ENCODE data around the gene RBM42.
"Not testable (repeated sequence)": the region's sequence is repeated elsewhere in the genome, so short reads cannot be mapped to it uniquely, and the experiment has no call there.

Gene RBM42, protein sequence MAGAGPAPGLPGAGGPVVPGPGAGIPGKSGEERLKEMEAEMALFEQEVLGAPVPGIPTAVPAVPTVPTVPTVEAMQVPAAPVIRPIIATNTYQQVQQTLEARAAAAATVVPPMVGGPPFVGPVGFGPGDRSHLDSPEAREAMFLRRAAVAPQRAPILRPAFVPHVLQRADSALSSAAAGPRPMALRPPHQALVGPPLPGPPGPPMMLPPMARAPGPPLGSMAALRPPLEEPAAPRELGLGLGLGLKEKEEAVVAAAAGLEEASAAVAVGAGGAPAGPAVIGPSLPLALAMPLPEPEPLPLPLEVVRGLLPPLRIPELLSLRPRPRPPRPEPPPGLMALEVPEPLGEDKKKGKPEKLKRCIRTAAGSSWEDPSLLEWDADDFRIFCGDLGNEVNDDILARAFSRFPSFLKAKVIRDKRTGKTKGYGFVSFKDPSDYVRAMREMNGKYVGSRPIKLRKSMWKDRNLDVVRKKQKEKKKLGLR

DNA sequence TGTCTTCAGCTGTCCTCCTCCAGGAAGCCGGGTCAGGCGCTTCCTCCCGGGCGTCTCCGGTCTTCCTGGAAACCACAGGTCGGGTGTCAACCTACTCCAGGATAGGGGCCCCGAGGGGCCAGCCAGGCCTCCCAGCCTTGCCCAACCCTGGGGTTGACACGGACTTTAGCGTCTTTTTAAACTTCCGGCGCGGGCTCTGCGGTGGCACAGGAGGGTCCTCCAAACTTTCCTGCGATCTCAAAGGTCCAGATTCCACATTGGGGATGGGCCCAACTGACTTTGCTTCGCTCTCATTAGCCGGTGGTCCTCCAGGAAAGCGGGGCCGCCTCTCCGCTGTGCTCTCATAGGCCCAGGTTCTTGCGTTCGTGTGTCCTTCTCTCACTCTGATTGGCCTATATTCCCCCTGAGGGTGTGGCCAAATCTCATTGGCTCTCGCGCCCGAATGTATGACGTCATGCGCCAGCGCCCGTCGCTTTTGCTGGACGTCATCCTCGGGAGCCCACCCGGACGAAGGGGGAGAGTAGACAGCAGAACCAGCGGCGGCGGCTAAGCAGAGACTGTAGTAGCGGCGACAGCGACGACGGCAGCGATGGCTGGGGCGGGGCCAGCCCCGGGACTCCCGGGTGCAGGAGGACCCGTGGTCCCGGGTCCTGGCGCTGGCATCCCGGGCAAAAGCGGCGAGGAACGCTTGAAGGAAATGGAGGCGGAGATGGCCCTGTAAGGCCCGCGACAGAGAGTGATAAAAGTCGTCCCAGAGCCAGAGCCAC, at the start of gene RBM42:
RBM42 (plus strand) TSS at position 472 of the 767 bp plus-strand sequence; CDS start at position 590, 118 bp downstream.
- peak; percentile 98 for DNase-seq

DNA sequence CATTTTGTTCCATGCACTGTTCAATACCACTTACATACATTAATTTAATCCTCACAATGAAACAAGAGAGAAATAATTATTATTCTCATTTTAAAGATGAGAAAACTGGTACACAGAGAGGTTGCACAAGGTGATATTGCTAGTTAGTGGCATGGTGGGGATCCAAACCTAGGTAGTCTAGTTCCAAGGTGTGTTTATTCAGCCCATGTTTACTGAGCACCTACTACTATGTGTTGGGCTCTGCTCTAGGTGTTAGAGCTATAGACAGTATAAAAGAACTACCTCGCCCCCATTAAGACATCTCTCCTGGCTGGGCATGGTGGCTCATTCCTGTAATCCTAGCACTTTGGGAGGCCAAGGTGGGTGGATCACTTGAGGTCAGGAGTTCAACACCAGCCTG, 46.1 kb upstream of the RBM42 start:
- DNase-seq = no peak

DNA sequence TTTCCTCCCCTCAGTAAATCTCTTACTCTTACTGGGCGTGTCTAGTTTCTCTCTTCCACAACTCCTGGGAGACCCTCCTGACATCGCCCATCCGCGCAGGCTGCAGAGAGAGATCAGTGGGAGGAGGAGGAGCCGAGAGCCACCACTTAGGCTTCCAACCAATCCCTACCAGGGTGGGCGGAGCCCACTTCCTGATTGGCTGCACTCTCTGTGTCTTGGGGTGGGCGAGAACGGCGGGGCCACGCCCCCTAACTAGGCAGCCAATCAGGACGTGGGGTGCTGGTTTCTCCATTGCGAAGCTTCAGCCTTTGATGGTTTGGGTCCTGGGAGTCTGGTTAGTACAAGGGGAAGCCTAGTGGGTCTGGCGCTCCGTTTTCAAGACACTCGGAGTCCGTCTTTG, 43.0 kb upstream of the RBM42 start, which contains the start of gene PMIS2:
PMIS2 (plus strand) TSS at position 326 of the 400 bp plus-strand sequence. CDS start 87 bp downstream, outside the sequence.
- no peak for DNase-seq

DNA sequence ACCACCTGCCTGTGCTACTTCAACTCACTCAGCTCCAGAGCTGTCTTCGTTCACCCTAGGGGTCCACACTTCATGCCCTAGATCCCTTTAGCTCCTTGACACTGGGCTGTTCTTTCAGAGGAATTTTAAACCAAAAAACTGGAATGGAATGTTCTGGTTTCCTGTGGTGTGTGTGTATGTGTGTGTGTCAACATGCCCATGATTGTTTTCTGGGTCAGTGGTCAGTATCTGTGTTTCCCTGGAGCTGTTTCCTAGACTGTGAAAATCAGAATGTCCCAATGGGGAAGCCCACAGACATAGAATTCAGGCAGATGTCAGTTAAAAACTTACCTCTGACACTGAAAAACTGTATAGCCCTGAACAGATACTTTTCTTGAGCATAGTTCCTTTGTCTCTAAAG, 41.5 kb upstream of the RBM42 start:
- no peak for DNase-seq

DNA sequence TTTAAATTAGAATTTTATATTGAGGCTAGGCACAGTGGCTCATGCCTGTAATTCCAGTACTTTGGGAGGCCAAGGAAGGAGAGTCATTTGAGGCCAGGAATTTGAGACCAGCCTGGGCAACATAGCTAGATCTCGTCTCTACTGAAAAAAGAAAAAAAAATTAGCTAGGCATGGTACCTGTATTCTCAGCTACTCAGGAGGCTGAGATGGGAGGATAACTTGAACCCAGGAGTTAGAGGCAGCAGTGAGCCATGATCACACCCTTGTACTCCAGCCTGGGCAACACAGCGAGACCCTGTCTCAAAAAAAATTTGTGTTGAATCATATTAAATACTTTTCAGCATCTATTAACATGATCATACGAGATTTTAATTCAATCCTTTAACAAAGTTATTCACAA, 38.0 kb upstream of the RBM42 start:
- DNase-seq = no peak

DNA sequence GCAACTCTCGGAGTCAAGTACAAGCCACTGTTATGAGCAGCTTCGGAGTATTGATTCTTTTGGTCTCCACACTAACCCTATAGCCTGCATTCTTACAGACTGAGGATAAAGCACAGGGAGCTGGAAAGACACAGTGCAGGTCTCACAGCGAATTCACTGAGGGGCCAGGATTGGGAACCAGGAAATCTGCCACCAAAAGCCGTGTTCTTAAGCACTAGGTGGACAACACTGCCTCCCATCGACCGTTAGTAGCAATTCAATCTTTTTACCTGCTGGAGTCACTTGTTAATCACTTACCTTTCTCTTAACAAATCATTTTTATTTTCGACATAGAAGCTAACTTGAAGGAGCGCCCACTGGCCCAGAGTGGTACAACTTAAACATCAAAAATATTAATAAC, 36.6 kb upstream of the RBM42 start:
- no peak for DNase-seq

DNA sequence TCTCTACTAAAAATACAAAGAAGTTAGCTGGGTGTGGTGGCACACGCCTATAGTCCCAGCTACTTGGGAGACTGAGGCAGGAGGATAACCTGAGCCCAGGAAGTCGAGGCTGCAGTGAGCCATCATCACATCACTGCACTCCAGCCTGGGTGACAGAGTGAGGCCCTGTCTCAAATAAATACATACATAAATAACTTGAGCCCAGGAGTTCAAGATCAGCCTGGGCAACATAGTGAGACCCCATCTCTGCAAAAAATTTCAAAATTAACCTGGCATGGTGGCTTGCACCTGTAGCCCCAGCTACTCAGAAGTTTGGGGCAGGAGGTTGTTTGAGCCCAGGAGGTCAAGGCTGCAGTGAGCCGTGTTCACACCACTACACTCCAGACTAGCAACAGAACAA, 33.8 kb upstream of the RBM42 start:
- not testable (repeated sequence) for DNase-seq

DNA sequence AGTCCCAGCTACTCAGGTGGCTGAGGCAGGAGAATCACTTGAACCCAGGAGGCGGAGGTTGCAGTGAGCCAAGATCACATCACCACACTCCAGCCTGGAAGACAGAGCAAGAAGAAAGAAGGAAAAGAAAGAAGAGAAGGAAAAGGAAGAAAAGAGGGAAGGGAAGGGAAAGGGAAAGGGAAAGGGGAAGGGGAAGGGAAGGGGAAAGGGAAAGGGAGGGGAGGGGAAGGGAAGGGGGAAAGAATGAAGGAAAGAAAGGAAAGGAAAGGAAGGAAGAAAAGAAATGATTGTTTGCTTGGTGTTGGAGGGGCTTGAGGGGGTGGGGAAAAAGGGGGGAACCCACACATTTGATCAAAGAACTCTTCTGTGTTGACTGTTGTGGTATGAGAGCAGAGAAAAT, 32.9 kb upstream of the RBM42 start:
- no peak for DNase-seq

DNA sequence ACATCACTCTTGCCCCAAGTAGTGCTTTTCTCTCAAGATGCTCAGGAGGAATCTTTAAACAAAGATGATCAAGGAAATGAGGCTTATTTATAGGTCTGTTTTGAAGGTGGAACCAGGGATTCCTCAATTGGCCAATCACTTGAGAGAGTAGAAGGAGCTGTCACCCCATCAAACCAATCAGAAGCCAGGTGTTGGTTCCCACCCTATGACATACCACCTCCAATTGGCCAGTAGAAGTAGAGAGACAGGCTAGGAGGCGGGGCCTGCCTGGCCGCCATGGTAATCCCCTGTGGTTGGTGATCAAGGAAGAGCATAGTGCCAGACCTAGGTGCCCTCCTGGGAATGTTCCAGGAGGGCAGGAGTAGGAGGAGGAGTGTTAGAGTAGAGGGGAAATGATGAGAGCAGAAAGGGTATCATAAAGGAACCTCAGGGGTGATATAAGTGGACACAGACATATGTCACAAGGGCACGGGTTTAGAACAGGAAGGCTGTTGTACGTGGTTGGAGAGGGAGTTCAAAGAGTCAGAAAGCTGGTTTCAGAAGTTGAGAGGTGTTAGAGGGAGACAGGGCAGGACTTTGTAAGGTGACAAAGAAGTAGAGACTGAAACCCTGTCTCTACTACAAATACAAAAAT, 32.4 kb upstream of the RBM42 start:
- no peak for DNase-seq

DNA sequence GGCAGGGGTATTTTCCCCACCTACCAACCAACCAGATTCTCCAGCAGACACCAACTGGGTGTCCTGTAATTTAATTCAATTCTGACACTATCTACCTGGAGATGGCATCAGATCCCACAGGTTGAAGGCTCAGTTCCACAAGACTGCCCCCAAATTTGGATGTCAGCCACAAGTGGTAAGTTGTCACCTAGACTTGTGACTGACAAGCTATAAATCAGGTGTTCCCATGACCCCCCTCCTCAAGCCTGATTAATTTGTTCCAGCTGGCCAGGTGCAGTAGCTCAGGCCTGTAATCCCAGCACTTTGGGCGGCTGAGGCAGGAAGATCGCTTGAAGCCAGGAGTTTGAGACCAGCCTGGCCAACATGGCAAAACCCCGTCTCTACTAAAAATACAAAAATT, 26.9 kb upstream of the RBM42 start:
- no peak for DNase-seq

DNA sequence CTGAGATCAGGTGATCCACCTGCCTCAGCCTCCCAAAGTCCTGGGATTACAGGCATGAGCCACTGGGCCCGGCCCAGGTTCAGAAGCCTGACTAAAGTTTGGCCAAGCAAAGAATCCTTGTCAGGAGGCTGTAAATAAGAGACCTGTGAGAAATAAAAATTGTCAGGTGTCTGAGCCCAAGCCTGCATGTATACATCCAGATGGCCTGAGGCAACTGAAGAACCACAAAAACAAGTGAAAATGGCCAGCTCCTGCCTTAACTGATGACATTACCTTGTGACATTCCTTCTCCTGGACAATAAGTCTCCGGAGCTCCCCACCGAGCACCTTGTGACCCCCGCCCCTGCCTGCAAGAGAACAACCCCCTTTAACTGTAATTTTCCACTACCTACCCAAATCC, 24.4 kb upstream of the RBM42 start:
- not testable (repeated sequence) for DNase-seq

DNA sequence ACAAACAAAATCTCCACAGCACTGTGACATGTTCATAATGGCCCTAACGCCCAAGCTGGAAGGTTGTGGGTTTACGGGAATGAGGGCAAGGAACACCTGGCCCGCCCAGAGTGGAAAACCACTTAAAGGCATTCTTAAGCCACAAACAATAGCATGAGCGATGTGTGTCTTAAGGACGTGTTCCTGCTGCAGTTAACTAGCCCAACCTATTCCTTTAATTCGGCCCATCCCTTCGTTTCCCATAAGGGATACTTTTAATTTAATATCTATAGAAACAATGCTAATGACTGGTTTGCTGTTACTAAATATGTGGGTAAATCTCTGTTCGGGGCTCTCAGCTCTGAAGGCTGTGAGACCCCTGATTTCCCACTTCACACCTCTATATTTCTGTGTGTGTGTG, 21.7 kb upstream of the RBM42 start:
- DNase-seq = not testable (repeated sequence)

DNA sequence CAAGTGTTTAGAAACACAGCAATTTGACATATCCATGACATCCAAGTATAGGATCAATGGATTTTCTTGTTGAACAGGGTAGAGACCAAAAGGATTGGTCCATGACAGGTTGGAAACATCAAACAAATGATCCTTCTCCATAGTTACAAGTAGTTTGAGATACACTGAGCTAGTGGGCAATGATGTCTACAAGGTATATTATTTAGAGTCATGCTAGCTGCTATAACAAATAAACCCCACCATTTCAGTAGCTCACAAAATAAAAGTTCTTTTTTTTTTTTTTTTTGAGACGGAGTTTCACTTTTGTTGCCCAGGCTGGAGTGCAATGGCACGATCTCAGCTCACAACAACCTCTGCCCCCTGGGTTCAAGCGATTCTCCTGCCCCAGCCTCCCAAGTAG, 21.2 kb upstream of the RBM42 start:
- DNase-seq = no peak

DNA sequence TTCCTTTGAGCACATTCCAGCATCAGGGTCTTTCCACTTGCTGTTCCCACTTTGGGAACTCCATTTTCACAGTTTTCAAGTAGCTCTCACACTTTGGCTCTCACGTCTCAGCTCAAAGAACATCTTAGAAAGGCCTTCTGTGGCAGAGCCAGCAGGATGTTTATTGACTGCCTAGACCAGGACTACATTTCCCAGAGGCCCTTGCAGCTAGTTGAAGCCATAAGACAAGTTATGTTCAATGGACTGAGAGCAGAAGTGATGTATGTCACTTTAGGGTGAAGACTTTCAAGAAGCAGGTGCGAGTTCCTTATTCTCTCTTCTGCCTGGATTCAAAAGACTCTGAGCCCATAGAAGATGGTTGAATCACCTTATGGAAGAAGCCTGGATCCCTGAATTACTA, 20.6 kb upstream of the RBM42 start:
- DNase-seq = no peak

DNA sequence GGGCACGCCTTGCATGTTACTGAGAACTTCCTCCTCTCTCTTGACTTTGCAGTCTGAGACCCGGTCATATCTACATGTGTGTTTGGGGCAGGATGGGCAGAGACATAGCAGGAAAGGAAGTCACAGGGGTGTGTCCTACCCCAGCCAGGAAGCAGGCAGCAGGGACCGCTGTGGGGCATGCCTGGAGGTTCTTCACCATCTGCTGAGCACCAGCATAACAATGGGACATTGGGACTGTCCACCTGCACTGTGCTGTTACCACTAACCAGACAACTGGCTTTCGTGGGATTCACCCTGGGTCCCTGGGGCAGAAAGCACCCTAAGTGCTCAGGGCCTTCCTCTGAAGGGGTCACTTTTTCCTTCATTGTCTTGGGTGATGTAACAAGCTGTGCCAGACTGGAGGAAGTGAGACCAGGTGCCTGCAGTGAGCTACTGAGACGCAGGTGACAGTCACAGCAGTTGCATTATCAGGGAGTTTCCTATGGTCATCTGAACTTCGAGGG, 18.9 kb upstream of the RBM42 start:
- no peak for DNase-seq

DNA sequence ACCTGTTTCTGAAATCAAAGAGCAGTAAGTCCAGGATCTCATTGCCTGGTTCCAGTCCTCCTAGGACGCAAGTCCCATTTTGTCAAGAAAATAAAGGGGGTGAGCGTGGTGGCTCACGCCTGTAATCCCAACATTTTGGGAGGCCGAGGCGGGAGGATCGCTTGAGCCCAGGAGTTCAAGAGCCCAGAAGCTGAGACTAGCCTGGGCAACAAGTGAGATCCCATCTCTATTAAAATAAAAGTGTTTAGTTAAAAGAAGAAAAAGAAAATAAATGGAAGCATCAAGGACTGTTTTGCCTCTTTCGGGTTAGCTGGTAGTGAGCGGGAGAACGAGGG, 16.6 kb upstream of the RBM42 start:
- DNase-seq = no peak

DNA sequence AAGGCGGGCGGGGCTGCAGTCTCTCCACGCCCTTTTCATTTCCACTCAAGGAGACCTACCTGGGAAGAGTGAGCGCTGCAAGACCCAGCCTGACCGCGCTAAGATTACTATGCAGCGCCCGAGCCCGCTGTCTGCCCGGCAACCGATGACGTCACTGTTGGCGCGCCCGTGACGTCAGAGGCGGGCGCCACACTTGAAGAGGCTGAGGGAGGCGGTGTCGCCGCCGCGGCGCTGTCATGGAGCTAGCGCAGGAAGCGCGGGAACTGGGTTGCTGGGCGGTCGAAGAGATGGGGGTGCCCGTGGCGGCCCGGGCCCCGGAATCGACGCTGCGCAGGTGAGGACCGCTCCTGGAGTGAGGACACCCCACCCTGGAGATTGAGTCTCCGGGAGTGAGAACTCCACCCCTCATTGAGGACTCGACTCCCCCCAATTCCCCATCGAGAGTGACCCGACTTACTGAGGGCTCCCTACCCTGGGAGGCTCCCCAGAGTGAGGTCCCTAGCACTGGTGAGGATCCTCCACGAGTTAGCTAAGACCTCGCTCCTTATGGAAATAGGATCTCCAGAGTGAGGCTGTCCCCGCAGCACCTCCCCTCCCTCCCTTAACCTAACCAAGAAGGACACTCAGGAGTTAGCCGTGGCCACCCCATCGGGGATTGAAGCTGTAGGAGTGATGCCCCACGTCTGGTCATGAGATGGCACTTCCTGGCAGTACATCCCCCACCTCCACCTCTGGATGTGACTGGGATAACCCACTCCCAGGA, 16.1 kb upstream of the RBM42 start, which contains the start of gene HAUS5:
HAUS5 (plus strand) TSS at position 177 of the 763 bp plus-strand sequence; CDS start at position 237, 60 bp downstream.
- peak; percentile 90 for DNase-seq

DNA sequence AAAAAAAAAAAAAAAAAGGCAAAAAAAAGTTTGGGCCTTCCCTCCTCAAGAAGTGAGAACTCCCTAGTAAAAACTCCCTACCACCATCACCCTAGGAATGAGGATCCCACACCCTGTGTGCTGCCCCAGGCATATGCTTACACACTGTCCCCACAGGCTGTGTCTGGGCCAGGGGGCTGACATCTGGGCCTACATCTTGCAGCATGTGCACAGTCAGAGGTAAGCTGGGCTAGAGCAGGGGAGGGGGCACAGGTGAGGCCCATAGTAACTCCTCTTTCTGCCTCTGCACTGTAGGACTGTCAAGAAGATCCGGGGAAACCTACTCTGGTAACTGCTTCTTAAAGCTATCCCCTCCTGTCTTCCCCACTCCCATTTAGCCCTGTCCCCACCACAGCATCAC, 15.3 kb upstream of the RBM42 start:
- DNase-seq = no peak

DNA sequence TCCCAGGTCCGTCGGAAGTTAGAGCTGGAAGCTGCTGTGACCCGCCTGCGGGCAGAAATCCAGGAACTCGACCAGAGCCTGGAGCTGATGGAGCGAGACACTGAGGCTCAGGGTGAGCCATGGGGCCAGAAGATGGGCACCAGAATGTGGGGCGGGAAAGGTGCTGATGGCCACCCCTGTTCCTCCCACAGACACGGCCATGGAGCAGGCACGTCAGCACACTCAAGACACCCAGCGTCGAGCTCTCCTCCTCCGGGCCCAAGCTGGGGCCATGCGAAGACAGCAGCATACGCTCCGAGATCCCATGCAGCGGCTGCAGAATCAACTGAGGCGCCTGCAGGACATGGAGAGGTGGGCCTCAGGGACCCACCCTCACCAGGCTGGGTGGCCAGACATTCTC, 13.8 kb upstream of the RBM42 start:
- no peak for DNase-seq

DNA sequence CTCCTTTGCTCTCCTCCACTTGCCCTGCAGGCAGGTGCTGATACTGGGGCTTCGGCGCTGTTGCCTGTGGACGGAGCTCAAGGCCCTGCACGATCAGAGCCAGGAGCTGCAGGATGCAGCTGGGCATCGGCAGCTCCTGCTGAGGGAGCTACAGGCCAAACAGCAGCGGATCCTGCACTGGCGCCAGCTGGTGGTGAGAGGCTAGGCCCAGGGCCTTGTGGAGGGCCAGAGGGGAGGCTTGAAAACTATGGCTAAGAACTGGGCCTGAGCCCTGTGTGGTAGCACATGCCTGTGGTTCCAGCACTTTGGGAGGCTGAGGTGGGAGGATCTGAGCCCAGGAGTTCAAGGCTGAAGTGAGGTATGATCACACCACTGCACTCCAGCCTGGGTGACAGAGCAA, 10.0 kb upstream of the RBM42 start:
- no peak for DNase-seq

DNA sequence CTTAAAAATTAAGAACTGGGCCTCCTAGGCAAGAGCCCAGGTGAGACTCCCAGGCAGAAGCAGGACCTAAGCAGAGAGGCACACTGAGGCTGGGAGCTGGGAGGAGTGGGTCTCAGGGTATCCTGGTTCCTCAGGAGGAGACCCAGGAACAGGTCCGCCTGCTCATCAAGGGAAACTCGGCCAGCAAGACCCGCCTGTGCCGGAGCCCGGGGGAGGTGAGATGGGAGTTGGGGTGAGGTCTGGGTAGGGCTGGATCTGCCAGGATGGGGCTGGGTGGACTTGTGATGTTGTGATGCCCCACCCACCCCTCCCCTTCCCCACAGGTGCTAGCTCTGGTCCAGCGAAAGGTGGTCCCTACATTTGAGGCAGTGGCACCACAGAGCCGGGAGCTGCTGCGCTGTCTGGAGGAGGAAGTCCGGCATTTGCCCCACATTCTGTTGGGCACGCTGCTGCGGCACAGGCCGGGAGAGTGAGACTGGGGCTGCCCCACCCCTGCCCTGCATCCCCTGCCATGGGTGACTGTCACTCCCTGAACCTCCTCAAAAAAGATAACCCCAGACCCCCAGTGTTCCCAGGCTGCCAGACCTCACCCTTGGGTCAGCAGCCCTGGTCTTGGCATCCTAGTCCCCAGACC, 9.4 kb upstream of the RBM42 start:
- DNase-seq = no peak

DNA sequence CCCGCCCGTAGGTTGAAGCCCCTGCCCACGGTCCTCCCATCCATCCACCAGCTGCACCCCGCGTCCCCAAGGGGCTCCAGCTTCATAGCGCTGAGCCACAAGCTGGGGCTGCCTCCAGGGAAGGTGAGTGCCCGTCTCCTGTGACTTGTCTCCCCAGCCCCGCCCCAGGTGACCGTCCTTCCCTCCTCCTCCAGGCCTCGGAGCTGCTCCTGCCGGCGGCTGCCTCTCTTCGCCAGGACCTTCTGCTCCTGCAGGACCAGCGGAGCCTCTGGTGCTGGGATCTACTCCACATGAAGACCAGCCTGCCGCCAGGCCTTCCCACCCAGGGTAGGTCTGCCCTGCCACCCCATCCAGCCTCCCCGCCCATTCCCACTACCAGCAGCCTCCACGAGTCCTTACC, 8.8 kb upstream of the RBM42 start:
- DNase-seq = no peak

Data from NCI-H1436 (cell line).